SHP77 treated with DMSO at 0.1 percent for 48 hours (cell line): ENCODE results near the gene RAPGEF3.

Source experiments
- DNase-seq: peaks from one replicate; lab custom pipeline; 2025; lab: John Stamatoyannopoulos, UW

The RAPGEF3 gene

GRCh38 chr12:47757364-47757839 is 1.3 kb downstream of the RAPGEF3 start:
- DNase-seq, result no peak

GRCh38 chr12:47755655-47756562 is 2.8 kb downstream of the RAPGEF3 start:
- no peak for DNase-seq

- DNase-seq, result no peak
Observed at GRCh38 chr12:47754881-47755280, 3.8 kb downstream of the RAPGEF3 start.

- no peak for DNase-seq
Observed at GRCh38 chr12:47754126-47754525, 4.6 kb downstream of the RAPGEF3 start.

GRCh38 chr12:47753021-47754001 is 5.4 kb downstream of the RAPGEF3 start:
- DNase-seq, result no peak

- DNase-seq, result no peak
Observed at GRCh38 chr12:47752552-47752951, 6.1 kb downstream of the RAPGEF3 start.

- no peak for DNase-seq
Observed at GRCh38 chr12:47752121-47752520, 6.6 kb downstream of the RAPGEF3 start.

- no peak for DNase-seq
Observed at GRCh38 chr12:47751561-47751960, 7.1 kb downstream of the RAPGEF3 start.

GRCh38 chr12:47750916-47751470 is 7.7 kb downstream of the RAPGEF3 start:
- no peak for DNase-seq

- DNase-seq, result no peak
Observed at GRCh38 chr12:47750229-47750798, 8.4 kb downstream of the RAPGEF3 start.

GRCh38 chr12:47748899-47749298 is 9.8 kb downstream of the RAPGEF3 start:
- DNase-seq, result no peak

GRCh38 chr12:47748507-47748828 is 10.2 kb downstream of the RAPGEF3 start:
- DNase-seq, result no peak

- no peak for DNase-seq
Observed at GRCh38 chr12:47747596-47748506, 10.8 kb downstream of the RAPGEF3 start.

- no peak for DNase-seq
Observed at GRCh38 chr12:47747126-47747525, 11.6 kb downstream of the RAPGEF3 start.

- no peak for DNase-seq
Observed at GRCh38 chr12:47746523-47746922, 12.2 kb downstream of the RAPGEF3 start.

- DNase-seq, result no peak
Observed at GRCh38 chr12:47746073-47746472, 12.6 kb downstream of the RAPGEF3 start.

GRCh38 chr12:47745485-47746041 is 13.1 kb downstream of the RAPGEF3 start:
- no peak for DNase-seq

GRCh38 chr12:47744778-47745436 is 13.8 kb downstream of the RAPGEF3 start:
- no peak for DNase-seq

GRCh38 chr12:47744005-47744651 is 14.6 kb downstream of the RAPGEF3 start:
- DNase-seq, result no peak
